Suprapubic skin (tissue), 4 donors: Measurements from ENCODE around the gene ACYP2. TPM values are rescaled to one million over a fixed set of nuclear protein-coding genes. Genes with fewer than 3 reads are reported as not detected.

Source experiments
- DNase-seq, 2 donors: peaks; one replicate each; pipeline ENCODE4 v3.0.0-alpha.2; 2019; ENCODE audit warnings: low spot score in 2 of 2
- H3K27ac ChIP-seq: fragments of 200-600 bp; sonication (generic); one replicate; pipeline ENCODE4 v1.5.1; 2019
- H3K27me3 ChIP-seq: fragments of 200-600 bp; sonication (generic); one replicate; pipeline ENCODE4 v1.5.1; 2019
- H3K36me3 ChIP-seq: fragments of 200-600 bp; sonication (generic); one replicate; pipeline ENCODE4 v1.5.1; 2019
- H3K4me1 ChIP-seq: fragments of 200-600 bp; sonication (generic); one replicate; pipeline ENCODE4 v1.5.1; 2019
- H3K4me3 ChIP-seq: fragments of 200-600 bp; sonication (generic); one replicate; pipeline ENCODE4 v1.5.1; 2019; ENCODE audit warnings: mild to moderate bottlenecking
- H3K9me3 ChIP-seq: fragments of 200-600 bp; sonication (generic); one replicate; pipeline ENCODE4 v1.5.1; 2019
- EP300 ChIP-seq: sonication (generic); formaldehyde crosslinking; IDR thresholded peaks from one replicate; pipeline ENCODE4 v1.6.1; 2017; ENCODE audit warnings: antibody characterized with exemption
- POLR2A ChIP-seq, 2 donors: fragments of 450-650 bp; IDR thresholded peaks; one replicate each; pipeline ENCODE4 v1.6.1; 2017; ENCODE audit warnings: antibody characterized with exemption in 2 of 2, mild to moderate bottlenecking in 2 of 2, moderate library complexity in 2 of 2
- POLR2AphosphoS5 ChIP-seq, 3 donors: sonication (generic); formaldehyde crosslinking; IDR thresholded peaks; one replicate each; pipeline ENCODE4 v1.6.1; 2017; ENCODE audit warnings: antibody characterized with exemption in 3 of 3
- WGBS: methylation state at CpG from one replicate; pipeline ENCODE4 v1.1.5; 2018; 5-methylcytosine and 5-hydroxymethylcytosine counted together
- total RNA-seq, 4 donors: library from RNA; depleted of rRNA; stranded (reverse); fragments of >200 nt; gene quantifications; one replicate each; pipeline ENCODE4 v1.1.0, GENCODE V29; 2016
- TF ChIP-seq, protein P1 (sequence below), 2 donors: fragments of 200-600 bp in 1 of 2; fragments of 450-650 bp in 1 of 2; sonication (generic) in 1 of 2; IDR thresholded peaks; one replicate each; pipeline ENCODE4 v1.5.1; 2016 to 2019; ENCODE audit warnings: antibody characterized with exemption in 2 of 2, mild to moderate bottlenecking in 1 of 2, moderate library complexity in 1 of 2

The ACYP2 gene
- total RNA-seq, 4 donors from 2014 or later = 9.1 to 20.2 (median 14.2) TPM

DNA sequence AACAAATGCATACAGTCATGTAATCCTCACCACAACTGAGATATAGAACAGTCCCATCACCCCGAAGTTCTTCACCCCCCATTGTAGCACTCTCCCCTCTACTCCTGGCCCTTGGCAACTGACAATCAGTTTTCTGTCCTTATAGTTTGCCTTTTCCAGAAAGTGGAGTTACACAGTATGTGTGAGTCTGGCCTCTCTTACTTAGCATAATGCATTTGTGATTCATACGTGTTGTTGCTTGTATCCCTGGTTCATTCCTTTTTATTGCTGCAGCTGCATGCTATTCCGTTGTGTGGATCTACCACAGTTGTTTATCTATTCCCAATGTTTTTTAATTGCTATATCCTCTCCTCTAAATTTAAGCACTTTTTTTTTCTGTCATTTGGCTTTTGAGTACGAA is 17.6 kb downstream of the ACYP2 start:
- Histone ChIP-seq H3K4me3 (no peak overlapping the region), H3K27ac (no peak overlapping the region), H3K27me3 (no peaks in the 10 kb centered on the region), H3K4me1 (no peaks in the 10 kb centered on the region), H3K36me3 (no peaks in the 10 kb centered on the region), H3K9me3 (no peaks in the 10 kb centered on the region)
- WGBS = 80% methylated on average over 4 of the region's 4 CpGs
- TF ChIP-seq, protein P1, sequence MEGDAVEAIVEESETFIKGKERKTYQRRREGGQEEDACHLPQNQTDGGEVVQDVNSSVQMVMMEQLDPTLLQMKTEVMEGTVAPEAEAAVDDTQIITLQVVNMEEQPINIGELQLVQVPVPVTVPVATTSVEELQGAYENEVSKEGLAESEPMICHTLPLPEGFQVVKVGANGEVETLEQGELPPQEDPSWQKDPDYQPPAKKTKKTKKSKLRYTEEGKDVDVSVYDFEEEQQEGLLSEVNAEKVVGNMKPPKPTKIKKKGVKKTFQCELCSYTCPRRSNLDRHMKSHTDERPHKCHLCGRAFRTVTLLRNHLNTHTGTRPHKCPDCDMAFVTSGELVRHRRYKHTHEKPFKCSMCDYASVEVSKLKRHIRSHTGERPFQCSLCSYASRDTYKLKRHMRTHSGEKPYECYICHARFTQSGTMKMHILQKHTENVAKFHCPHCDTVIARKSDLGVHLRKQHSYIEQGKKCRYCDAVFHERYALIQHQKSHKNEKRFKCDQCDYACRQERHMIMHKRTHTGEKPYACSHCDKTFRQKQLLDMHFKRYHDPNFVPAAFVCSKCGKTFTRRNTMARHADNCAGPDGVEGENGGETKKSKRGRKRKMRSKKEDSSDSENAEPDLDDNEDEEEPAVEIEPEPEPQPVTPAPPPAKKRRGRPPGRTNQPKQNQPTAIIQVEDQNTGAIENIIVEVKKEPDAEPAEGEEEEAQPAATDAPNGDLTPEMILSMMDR (IDR thresholded peaks at IDR 0.05) = no peak
- TF ChIP-seq POLR2AphosphoS5 (IDR thresholded peaks at IDR 0.05) (no peak), POLR2A (IDR thresholded peaks at IDR 0.05) (no peak), EP300 (no peak)
- no peak for DNase-seq

DNA sequence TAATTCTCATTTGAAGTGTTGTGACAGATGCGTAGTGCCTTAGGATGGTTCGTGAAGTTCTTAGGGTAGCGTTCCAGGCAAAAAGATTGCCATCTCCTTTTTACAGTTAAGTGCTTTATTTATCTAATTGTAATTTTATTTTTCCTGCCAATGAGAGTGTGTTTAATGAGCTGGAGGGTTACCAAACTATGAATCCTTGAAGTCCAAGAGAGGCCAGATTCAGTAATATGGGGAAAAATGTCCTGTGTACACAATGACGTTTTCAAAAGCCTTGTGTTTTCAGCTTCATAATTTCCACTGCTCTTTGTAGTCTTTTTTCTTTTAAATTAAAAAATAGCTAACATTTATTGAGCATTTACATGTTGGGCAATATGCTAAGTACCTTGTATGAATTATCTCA is 23.8 kb downstream of the ACYP2 start:
- 64% methylated on average over 4 of the region's 4 CpGs for WGBS
- TF ChIP-seq, protein P1 (IDR thresholded peaks at IDR 0.05) = no peak
- TF ChIP-seq POLR2A (IDR thresholded peaks at IDR 0.05) = no peak
- no peak for TF ChIP-seq EP300
- TF ChIP-seq POLR2AphosphoS5 (IDR thresholded peaks at IDR 0.05) = no peak
- no peaks in the 10 kb centered on the region for H3K4me1 ChIP-seq
- H3K27me3 ChIP-seq = no peaks in the 10 kb centered on the region
- no peak for DNase-seq
- no peak overlapping the region for H3K27ac ChIP-seq
- peaks cover 5% of the 10 kb centered on the region for H3K36me3 ChIP-seq
- H3K9me3 ChIP-seq = no peaks in the 10 kb centered on the region
- H3K4me3 ChIP-seq = no peak overlapping the region

DNA sequence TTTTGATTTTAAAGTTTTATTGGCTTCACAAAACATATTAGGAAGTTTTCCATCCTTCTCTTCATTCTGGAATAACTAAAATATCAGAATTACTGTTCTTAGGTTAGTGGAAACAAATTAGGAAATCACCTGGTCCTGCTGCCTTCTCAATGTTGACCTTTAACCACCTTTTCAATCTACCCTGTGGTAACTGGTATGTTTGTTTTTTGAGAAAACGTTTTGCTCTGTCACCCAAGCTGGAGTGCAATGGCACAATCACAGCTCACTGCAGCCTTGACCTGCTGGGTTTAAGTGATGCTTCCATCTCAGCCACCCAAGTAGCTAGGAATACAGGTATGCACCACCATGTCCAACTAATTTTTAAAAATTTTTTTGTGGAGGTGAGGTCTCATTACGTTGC is 28.4 kb downstream of the ACYP2 start:
- TF ChIP-seq, protein P1 (IDR thresholded peaks at IDR 0.05) = no peak
- TF ChIP-seq POLR2A (IDR thresholded peaks at IDR 0.05) (no peak), POLR2AphosphoS5 (IDR thresholded peaks at IDR 0.05) (no peak), EP300 (no peak)
- peaks cover under 1% of the 10 kb centered on the region for H3K36me3 ChIP-seq

DNA sequence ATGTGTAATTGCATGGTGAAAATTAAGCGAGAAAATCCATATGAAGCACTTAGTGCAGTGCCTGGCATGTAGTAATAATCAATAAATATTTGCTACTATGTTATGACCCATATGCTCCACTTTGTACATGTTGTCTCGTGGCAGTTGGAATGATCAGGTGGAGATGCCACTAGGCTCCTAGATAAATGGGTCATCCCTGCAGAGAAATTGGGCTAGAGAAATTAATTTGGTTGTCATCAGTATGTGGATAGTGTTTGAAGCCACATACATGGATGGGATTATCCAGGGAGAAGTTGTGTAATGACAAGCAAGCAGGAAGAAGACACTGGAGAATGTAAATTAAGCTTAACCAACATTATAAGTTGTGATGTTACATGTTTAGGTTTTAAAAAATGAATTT is 33.0 kb downstream of the ACYP2 start:
- H3K36me3 ChIP-seq = peaks cover 3% of the 10 kb centered on the region
- H3K27me3 ChIP-seq = no peaks in the 10 kb centered on the region
- no peak for DNase-seq
- no peaks in the 10 kb centered on the region for H3K9me3 ChIP-seq
- H3K4me1 ChIP-seq = no peaks in the 10 kb centered on the region
- TF ChIP-seq EP300 (no peak), POLR2AphosphoS5 (IDR thresholded peaks at IDR 0.05) (no peak), POLR2A (IDR thresholded peaks at IDR 0.05) (no peak)
- TF ChIP-seq, protein P1 (IDR thresholded peaks at IDR 0.05) = no peak
- 93% methylated on average over 2 of the region's 2 CpGs for WGBS
- H3K27ac ChIP-seq = no peak overlapping the region
- H3K4me3 ChIP-seq = no peak overlapping the region

More for the DNA sequence above, 28.4 kb downstream of the ACYP2 start:
- H3K27me3 ChIP-seq = no peaks in the 10 kb centered on the region
- H3K9me3 ChIP-seq = no peaks in the 10 kb centered on the region
- H3K4me1 ChIP-seq = no peaks in the 10 kb centered on the region
- H3K4me3 ChIP-seq = no peak overlapping the region
- DNase-seq = no peak
- H3K27ac ChIP-seq = no peak overlapping the region
- WGBS = 76% methylated on average over 2 of the region's 2 CpGs

DNA sequence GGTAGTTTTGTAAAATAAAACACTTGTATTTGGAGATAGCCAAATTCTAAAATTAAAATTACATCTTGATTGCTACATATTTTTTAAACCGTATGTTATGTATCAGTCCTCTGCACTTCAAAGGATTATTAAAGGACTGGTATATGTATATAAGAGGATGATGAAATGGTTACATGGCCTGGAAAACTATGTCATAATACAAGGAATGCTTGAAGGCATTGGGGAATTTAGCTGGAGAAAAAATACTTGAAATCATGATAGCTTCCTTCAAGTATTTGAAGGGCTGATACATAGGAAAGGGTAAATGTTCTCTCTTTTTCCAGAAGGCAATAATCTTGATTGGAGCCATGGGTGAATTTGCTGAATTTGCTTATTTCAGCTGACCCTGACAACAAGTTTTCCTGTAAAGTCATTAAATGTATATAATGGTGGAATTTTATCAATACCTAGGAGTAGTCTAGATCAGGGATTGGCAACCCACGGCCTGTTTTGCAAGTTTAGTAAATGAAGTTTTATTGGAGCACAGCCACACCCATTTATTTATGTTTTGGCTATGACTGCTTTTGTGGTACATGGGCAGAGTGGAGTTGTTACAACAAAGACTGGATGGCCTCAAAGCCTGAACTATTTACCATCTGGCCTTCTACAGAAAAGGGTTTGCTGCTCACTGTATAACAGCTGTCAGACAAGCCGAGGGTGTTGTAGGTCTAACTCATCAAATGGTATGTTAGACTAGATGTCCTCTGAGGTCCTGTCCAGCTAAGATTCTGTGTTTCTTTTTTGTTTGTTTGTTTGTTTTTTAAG is 34.4 kb downstream of the ACYP2 start:
- Histone ChIP-seq H3K36me3 (peaks cover 3% of the 10 kb centered on the region), H3K4me3 (no peak overlapping the region), H3K9me3 (no peaks in the 10 kb centered on the region), H3K27ac (no peak overlapping the region), H3K4me1 (no peaks in the 10 kb centered on the region), H3K27me3 (no peaks in the 10 kb centered on the region)
- no peak for TF ChIP-seq POLR2A (IDR thresholded peaks at IDR 0.05)
- no peak for TF ChIP-seq POLR2AphosphoS5 (IDR thresholded peaks at IDR 0.05)
- TF ChIP-seq EP300 = no peak
- TF ChIP-seq, protein P1 (IDR thresholded peaks at IDR 0.05) = no peak
- WGBS = 50% methylated on average over 3 of the region's 3 CpGs
- DNase-seq = no peak
